Measurements from ENCODE around the gene PCDHB9. TPM values are rescaled to one million over a fixed set of nuclear protein-coding genes. Genes with fewer than 3 reads are reported as not detected.

PCDHB9 gene
- total and polyA plus RNA-seq, 2 of the 8 experiments (the other 6 are each of a cell fraction or from before 2014, with no cell fraction given) = 0.68 to 1.6 TPM

DNA sequence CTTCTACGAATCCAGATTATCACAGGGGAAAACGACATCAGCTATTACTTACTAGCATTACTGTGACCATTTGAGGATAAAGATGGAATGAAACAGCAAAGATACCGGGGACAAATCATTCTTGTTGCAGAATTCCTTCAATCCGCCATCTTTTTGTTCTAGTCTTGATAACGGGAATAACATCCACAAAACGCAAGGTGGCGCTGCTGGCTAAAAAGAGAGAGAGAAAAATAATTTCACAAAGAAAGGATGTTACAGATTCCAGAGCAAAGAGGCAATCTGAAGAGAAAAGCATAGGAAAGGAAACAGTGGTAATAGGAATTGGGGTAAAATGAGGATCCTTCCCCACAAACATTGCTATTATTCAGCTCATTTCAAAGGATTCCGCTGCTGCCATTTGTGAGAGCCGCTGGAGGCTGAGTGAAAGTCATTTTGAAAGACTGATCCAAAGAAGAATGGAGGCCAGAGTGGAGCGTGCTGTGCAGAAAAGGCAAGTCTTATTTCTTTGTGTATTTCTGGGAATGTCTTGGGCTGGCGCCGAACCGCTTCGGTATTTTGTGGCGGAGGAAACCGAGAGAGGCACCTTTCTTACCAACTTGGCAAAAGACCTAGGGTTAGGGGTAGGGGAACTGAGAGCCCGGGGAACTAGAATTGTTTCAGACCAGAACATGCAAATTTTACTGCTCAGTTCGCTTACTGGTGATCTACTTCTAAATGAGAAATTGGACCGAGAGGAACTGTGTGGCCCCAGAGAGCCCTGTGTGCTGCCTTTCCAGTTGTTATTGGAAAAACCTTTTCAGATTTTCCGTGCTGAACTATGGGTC is 14.4 kb upstream of the PCDHB9 start, which contains the start of gene PCDHB7:
Gene PCDHB7, plus strand, starts transcription at position 264 of the 824 bp plus-strand sequence. Its CDS starts 192 bp downstream, at position 456.
- no peak within 1 kb of the TSS for H3K23ac ChIP-seq (ENCODE audit: insufficient read length)
- H3K36me3 ChIP-seq (ENCODE audit: control insufficient read depth in 2 of 4, insufficient read depth in 4 of 4, low read length in 3 of 4) = no peaks in the 10 kb centered on the region
- WGBS, 2 experiments (ENCODE audit: extremely low coverage in 1 of 2, insufficient coverage in 1 of 2, insufficient read length in 1 of 2, insufficient replicate concordance in 2 of 2, low coverage in 1 of 2, low lambda C conversion rate in 2 of 2, missing lambda C conversion rate in 1 of 2) = 65% methylated on average over 20 of the region's 20 CpGs; no CpG with 5 or more reads in 1 of the 2 experiments
- H3K79me1 ChIP-seq (ENCODE audit: low read depth, low read length) = no peaks in the 10 kb centered on the region
- no peak within 1 kb of the TSS for H4K5ac ChIP-seq (ENCODE audit: insufficient read length, low read depth, low read length)
- H2BK15ac ChIP-seq (ENCODE audit: low read length) = no peak within 1 kb of the TSS
- DNase-seq (ENCODE audit: low read depth in 1 of 2, low spot score in 2 of 2) (no peak), FAIRE-seq (peak; percentile 76)
- H3K9me3 ChIP-seq (ENCODE audit: insufficient read depth in 2 of 2, low read depth in 1 of 2, low read length in 1 of 2) = peaks cover 0 to 15% of the 10 kb centered on the region in 2 experiments; a peak in 1 of 4 replicates
- H4K91ac ChIP-seq (replicated peaks; ENCODE audit: insufficient read length, low read length) = no peak within 1 kb of the TSS
- H3K14ac ChIP-seq (ENCODE audit: insufficient read length) = no peak within 1 kb of the TSS
- no peaks in the 10 kb centered on the region for H3K4me1 ChIP-seq (replicated peaks in 1 of 4; ENCODE audit: control insufficient read depth in 3 of 4, insufficient read depth in 4 of 4, low read length in 3 of 4)
- H3K9ac ChIP-seq (replicated peaks in 1 of 4; ENCODE audit: extremely low read depth in 1 of 4, low read depth in 3 of 4, low read length in 3 of 4) = no peak within 1 kb of the TSS
- no peak within 1 kb of the TSS for H4K8ac ChIP-seq (ENCODE audit: extremely low read depth, insufficient read depth, low read length)
- H3K23me2 ChIP-seq (ENCODE audit: low read depth, low read length) = no peaks in the 10 kb centered on the region
- no peak within 1 kb of the TSS for H3K27ac ChIP-seq (ENCODE audit: low read depth, low read length)
- H2BK120ac ChIP-seq (replicated peaks; ENCODE audit: low read depth, low read length) = no peak within 1 kb of the TSS
- H4K20me1 ChIP-seq (replicated peaks in 1 of 2; ENCODE audit: control insufficient read depth in 1 of 2, insufficient read depth in 2 of 2, low read length in 2 of 2) = no peaks in the 10 kb centered on the region
- H3K56ac ChIP-seq (replicated peaks; ENCODE audit: insufficient read length, low read depth, low read length) = no peak within 1 kb of the TSS
- H3K27me3 ChIP-seq (replicated peaks in 1 of 4; ENCODE audit: control insufficient read depth in 3 of 4, extremely low read depth in 1 of 4, insufficient read depth in 3 of 4, low read length in 3 of 4) = no peaks in the 10 kb centered on the region
- H2AK5ac ChIP-seq (ENCODE audit: low read depth, low read length) = no peak within 1 kb of the TSS
- no peak within 1 kb of the TSS for H2BK20ac ChIP-seq (ENCODE audit: low read length)
- H3K4me2 ChIP-seq (ENCODE audit: insufficient read depth in 1 of 2, low read depth in 2 of 2, low read length in 2 of 2) = no peak within 1 kb of the TSS
- H2BK5ac ChIP-seq (ENCODE audit: low read depth, low read length) = no peak within 1 kb of the TSS
- H3K4me3 ChIP-seq (ENCODE audit: extremely low read depth in 1 of 4, insufficient read depth in 2 of 4, low read depth in 3 of 4, low read length in 4 of 4) = no peak within 1 kb of the TSS
- peak within 1 kb of the TSS; percentile 76; the same call in 1 of the 2 replicates for H2AFZ ChIP-seq (ENCODE audit: low read length)
- ChIA-PET CTCF (ENCODE audit: partially characterized antibody) (interaction anchor here (0.6 to 4.2 kb wide), 14 partner anchors 10 to 395 kb away, joined by 3 to 29 read pairs (median 4); partner anchors contain the start of genes PCDHB14, PCDHB16, PCDHB2 and PCDHB5), POLR2A (ENCODE audit: partially characterized antibody) (no interaction called here)
- no peak within 1 kb of the TSS for H3K4ac ChIP-seq (replicated peaks; ENCODE audit: insufficient read length, low read depth, low read length)
- no peak within 1 kb of the TSS for H3K18ac ChIP-seq (ENCODE audit: extremely low read depth, low read length)
- H2BK12ac ChIP-seq (ENCODE audit: low read depth, low read length) = no peak within 1 kb of the TSS
- H3K79me2 ChIP-seq (ENCODE audit: control insufficient read depth in 1 of 2, insufficient read depth in 2 of 2, low read length in 2 of 2) = no peaks in the 10 kb centered on the region
- TF ChIP-seq EZH2 (IDR thresholded peaks at IDR 0.05; ENCODE audit: low read depth, low read length, severe bottlenecking) (no peak), TBP (IDR thresholded peaks at IDR 0.05; ENCODE audit: low read depth, low read length) (no peak), NRF1 (IDR thresholded peaks at IDR 0.05; ENCODE audit: low read depth, low read length) (no peak), JUND (IDR thresholded peaks at IDR 0.05; ENCODE audit: low read length) (no peak), POLR2AphosphoS5 (IDR thresholded peaks at IDR 0.05; ENCODE audit: low read depth, low read length) (no peak), RAD21 (IDR thresholded peaks at IDR 0.05 in 1 of 2, conservative IDR thresholded peaks at IDR 0.05 in 1 of 2; ENCODE audit: low read depth in 2 of 2, low read length in 2 of 2) (peak; percentile 69 to 71), SUZ12 (IDR thresholded peaks at IDR 0.05; ENCODE audit: low read length) (no peak), CHD1 (IDR thresholded peaks at IDR 0.05; ENCODE audit: low read depth, low read length) (no peak)
- TF ChIP-seq, protein P1, sequence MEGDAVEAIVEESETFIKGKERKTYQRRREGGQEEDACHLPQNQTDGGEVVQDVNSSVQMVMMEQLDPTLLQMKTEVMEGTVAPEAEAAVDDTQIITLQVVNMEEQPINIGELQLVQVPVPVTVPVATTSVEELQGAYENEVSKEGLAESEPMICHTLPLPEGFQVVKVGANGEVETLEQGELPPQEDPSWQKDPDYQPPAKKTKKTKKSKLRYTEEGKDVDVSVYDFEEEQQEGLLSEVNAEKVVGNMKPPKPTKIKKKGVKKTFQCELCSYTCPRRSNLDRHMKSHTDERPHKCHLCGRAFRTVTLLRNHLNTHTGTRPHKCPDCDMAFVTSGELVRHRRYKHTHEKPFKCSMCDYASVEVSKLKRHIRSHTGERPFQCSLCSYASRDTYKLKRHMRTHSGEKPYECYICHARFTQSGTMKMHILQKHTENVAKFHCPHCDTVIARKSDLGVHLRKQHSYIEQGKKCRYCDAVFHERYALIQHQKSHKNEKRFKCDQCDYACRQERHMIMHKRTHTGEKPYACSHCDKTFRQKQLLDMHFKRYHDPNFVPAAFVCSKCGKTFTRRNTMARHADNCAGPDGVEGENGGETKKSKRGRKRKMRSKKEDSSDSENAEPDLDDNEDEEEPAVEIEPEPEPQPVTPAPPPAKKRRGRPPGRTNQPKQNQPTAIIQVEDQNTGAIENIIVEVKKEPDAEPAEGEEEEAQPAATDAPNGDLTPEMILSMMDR (IDR thresholded peaks at IDR 0.05; ENCODE audit: control extremely low read depth in 1 of 3, insufficient read depth in 1 of 3, low read depth in 1 of 3, low read length in 3 of 3) = peak in 2 of 3 experiments; percentile 60 to 70; a peak in 3 of 4 replicates
